ENCODE data around the gene NCR3LG1. TPM values are rescaled to one million over a fixed set of nuclear protein-coding genes. Genes with fewer than 3 reads are reported as not detected.

Gene NCR3LG1
- total RNA-seq, 1 experiment from 2014 or later: 2.0 TPM

- TF ChIP-seq STAT6 (CRISPR knock-in tag; conservative IDR thresholded peaks at IDR 0.05; ENCODE audit: low read depth) (no peak), E2F4 (CRISPR knock-in tag; IDR thresholded peaks at IDR 0.05; ENCODE audit: borderline replicate concordance, low read depth) (no peak), ZNF121 (CRISPR knock-in tag; IDR thresholded peaks at IDR 0.05) (no peak), MYBL2 (CRISPR knock-in tag; IDR thresholded peaks at IDR 0.05) (no peak), ZNF138 (CRISPR knock-in tag; conservative IDR thresholded peaks at IDR 0.05) (no peak), FOXK1 (CRISPR knock-in tag; IDR thresholded peaks at IDR 0.05) (no peak), SOX15 (CRISPR knock-in tag; IDR thresholded peaks at IDR 0.05) (no peak), ZMAT4 (CRISPR knock-in tag; IDR thresholded peaks at IDR 0.05) (no peak), ETV6 (CRISPR knock-in tag; IDR thresholded peaks at IDR 0.05) (no peak), E2F1 (CRISPR knock-in tag; IDR thresholded peaks at IDR 0.05) (no peak), TCF7 (CRISPR knock-in tag; IDR thresholded peaks at IDR 0.05; ENCODE audit: low read depth) (no peak), GTF2I (CRISPR knock-in tag; conservative IDR thresholded peaks at IDR 0.05) (no peak), ZNF219 (CRISPR knock-in tag; IDR thresholded peaks at IDR 0.05; ENCODE audit: borderline replicate concordance) (no peak), SP1 (CRISPR knock-in tag; conservative IDR thresholded peaks at IDR 0.05) (peak; percentile 66)
- TF ChIP-seq, protein P1, sequence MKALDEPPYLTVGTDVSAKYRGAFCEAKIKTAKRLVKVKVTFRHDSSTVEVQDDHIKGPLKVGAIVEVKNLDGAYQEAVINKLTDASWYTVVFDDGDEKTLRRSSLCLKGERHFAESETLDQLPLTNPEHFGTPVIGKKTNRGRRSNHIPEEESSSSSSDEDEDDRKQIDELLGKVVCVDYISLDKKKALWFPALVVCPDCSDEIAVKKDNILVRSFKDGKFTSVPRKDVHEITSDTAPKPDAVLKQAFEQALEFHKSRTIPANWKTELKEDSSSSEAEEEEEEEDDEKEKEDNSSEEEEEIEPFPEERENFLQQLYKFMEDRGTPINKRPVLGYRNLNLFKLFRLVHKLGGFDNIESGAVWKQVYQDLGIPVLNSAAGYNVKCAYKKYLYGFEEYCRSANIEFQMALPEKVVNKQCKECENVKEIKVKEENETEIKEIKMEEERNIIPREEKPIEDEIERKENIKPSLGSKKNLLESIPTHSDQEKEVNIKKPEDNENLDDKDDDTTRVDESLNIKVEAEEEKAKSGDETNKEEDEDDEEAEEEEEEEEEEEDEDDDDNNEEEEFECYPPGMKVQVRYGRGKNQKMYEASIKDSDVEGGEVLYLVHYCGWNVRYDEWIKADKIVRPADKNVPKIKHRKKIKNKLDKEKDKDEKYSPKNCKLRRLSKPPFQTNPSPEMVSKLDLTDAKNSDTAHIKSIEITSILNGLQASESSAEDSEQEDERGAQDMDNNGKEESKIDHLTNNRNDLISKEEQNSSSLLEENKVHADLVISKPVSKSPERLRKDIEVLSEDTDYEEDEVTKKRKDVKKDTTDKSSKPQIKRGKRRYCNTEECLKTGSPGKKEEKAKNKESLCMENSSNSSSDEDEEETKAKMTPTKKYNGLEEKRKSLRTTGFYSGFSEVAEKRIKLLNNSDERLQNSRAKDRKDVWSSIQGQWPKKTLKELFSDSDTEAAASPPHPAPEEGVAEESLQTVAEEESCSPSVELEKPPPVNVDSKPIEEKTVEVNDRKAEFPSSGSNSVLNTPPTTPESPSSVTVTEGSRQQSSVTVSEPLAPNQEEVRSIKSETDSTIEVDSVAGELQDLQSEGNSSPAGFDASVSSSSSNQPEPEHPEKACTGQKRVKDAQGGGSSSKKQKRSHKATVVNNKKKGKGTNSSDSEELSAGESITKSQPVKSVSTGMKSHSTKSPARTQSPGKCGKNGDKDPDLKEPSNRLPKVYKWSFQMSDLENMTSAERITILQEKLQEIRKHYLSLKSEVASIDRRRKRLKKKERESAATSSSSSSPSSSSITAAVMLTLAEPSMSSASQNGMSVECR (CRISPR knock-in tag; IDR thresholded peaks at IDR 0.05; ENCODE audit: borderline replicate concordance): no peak
- TF ChIP-seq, protein P2, sequence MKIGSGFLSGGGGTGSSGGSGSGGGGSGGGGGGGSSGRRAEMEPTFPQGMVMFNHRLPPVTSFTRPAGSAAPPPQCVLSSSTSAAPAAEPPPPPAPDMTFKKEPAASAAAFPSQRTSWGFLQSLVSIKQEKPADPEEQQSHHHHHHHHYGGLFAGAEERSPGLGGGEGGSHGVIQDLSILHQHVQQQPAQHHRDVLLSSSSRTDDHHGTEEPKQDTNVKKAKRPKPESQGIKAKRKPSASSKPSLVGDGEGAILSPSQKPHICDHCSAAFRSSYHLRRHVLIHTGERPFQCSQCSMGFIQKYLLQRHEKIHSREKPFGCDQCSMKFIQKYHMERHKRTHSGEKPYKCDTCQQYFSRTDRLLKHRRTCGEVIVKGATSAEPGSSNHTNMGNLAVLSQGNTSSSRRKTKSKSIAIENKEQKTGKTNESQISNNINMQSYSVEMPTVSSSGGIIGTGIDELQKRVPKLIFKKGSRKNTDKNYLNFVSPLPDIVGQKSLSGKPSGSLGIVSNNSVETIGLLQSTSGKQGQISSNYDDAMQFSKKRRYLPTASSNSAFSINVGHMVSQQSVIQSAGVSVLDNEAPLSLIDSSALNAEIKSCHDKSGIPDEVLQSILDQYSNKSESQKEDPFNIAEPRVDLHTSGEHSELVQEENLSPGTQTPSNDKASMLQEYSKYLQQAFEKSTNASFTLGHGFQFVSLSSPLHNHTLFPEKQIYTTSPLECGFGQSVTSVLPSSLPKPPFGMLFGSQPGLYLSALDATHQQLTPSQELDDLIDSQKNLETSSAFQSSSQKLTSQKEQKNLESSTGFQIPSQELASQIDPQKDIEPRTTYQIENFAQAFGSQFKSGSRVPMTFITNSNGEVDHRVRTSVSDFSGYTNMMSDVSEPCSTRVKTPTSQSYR (CRISPR knock-in tag; IDR thresholded peaks at IDR 0.05): 0 out of 2 replicates have a peak, but pooled peaks have one; percentile 64
- TF ChIP-seq, protein P3, sequence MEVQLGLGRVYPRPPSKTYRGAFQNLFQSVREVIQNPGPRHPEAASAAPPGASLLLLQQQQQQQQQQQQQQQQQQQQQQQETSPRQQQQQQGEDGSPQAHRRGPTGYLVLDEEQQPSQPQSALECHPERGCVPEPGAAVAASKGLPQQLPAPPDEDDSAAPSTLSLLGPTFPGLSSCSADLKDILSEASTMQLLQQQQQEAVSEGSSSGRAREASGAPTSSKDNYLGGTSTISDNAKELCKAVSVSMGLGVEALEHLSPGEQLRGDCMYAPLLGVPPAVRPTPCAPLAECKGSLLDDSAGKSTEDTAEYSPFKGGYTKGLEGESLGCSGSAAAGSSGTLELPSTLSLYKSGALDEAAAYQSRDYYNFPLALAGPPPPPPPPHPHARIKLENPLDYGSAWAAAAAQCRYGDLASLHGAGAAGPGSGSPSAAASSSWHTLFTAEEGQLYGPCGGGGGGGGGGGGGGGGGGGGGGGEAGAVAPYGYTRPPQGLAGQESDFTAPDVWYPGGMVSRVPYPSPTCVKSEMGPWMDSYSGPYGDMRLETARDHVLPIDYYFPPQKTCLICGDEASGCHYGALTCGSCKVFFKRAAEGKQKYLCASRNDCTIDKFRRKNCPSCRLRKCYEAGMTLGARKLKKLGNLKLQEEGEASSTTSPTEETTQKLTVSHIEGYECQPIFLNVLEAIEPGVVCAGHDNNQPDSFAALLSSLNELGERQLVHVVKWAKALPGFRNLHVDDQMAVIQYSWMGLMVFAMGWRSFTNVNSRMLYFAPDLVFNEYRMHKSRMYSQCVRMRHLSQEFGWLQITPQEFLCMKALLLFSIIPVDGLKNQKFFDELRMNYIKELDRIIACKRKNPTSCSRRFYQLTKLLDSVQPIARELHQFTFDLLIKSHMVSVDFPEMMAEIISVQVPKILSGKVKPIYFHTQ (CRISPR knock-in tag; IDR thresholded peaks at IDR 0.05): no peak
- TF ChIP-seq, protein P4, sequence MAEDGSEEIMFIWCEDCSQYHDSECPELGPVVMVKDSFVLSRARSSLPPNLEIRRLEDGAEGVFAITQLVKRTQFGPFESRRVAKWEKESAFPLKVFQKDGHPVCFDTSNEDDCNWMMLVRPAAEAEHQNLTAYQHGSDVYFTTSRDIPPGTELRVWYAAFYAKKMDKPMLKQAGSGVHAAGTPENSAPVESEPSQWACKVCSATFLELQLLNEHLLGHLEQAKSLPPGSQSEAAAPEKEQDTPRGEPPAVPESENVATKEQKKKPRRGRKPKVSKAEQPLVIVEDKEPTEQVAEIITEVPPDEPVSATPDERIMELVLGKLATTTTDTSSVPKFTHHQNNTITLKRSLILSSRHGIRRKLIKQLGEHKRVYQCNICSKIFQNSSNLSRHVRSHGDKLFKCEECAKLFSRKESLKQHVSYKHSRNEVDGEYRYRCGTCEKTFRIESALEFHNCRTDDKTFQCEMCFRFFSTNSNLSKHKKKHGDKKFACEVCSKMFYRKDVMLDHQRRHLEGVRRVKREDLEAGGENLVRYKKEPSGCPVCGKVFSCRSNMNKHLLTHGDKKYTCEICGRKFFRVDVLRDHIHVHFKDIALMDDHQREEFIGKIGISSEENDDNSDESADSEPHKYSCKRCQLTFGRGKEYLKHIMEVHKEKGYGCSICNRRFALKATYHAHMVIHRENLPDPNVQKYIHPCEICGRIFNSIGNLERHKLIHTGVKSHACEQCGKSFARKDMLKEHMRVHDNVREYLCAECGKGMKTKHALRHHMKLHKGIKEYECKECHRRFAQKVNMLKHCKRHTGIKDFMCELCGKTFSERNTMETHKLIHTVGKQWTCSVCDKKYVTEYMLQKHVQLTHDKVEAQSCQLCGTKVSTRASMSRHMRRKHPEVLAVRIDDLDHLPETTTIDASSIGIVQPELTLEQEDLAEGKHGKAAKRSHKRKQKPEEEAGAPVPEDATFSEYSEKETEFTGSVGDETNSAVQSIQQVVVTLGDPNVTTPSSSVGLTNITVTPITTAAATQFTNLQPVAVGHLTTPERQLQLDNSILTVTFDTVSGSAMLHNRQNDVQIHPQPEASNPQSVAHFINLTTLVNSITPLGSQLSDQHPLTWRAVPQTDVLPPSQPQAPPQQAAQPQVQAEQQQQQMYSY (CRISPR knock-in tag; IDR thresholded peaks at IDR 0.05): peak; percentile 98
Measured at GRCh38 chr11:17389211-17389956, 37.8 kb downstream of the NCR3LG1 start (continued).
